HepG2 (cell line): ENCODE measurements around the gene ACAP3. TPM values are rescaled to one million over a fixed set of nuclear protein-coding genes. Genes with fewer than 3 reads are reported as not detected.

Experiments used
- FOXC1 ChIP-seq: sonication (generic); formaldehyde crosslinking; IDR thresholded peaks from 2 replicates; pipeline ENCODE4 v1.8.0; 2022; ENCODE audit warnings: mild to moderate bottlenecking, missing genetic modification reagents, borderline replicate concordance
- FOXP4 ChIP-seq: sonication (generic); formaldehyde crosslinking; IDR thresholded peaks from 2 replicates; pipeline ENCODE4 v1.4.0; 2020; ENCODE audit warnings: missing genetic modification reagents
- GABPA ChIP-seq, 2 experiments: IDR thresholded peaks; 2 replicates each; pipeline ENCODE4 v1.6.1; 2011 to 2016; ENCODE audit warnings: low read depth in 2 of 2, low read length in 1 of 2, missing biosample characterization in 1 of 2, missing genetic modification characterization in 1 of 2
- HES4 ChIP-seq: sonication (generic); formaldehyde crosslinking; IDR thresholded peaks from 2 replicates; pipeline ENCODE4 v1.9.0; 2021; ENCODE audit warnings: mild to moderate bottlenecking, missing genetic modification reagents, borderline replicate concordance
- HNRNPK ChIP-seq: fragments of 200-400 bp; formaldehyde crosslinking; IDR thresholded peaks from 2 replicates; pipeline ENCODE4 v1.6.1; 2018; ENCODE audit warnings: low read length, low read depth, moderate library complexity, mild to moderate bottlenecking; ENCODE audit not compliant: poor library complexity, severe bottlenecking
- MED1 ChIP-seq: sonication (generic); formaldehyde crosslinking; IDR thresholded peaks from 2 replicates; pipeline ENCODE4 v1.4.0; 2020; ENCODE audit warnings: missing genetic modification reagents
- MTF1 ChIP-seq: sonication (generic); formaldehyde crosslinking; IDR thresholded peaks from 2 replicates; pipeline ENCODE4 v1.5.0; 2020; ENCODE audit warnings: missing genetic modification reagents
- MZF1 ChIP-seq: sonication (generic); formaldehyde crosslinking; IDR thresholded peaks from 2 replicates; pipeline ENCODE4 v1.8.1; 2023; ENCODE audit warnings: mild to moderate bottlenecking, missing genetic modification reagents, borderline replicate concordance
- SRF ChIP-seq: IDR thresholded peaks from 2 replicates; pipeline ENCODE4 v1.6.1; 2011; ENCODE audit warnings: mild to moderate bottlenecking, low read depth, low read length, moderate library complexity
- TCF12 ChIP-seq, 2 experiments: fragments of 450-650 bp in 1 of 2; sonication (generic) in 1 of 2; formaldehyde crosslinking in 1 of 2; IDR thresholded peaks; 2 replicates each; pipeline versions ENCODE4 v1.6.1 to v1.8.0; 2017 to 2022; ENCODE audit warnings: antibody characterized with exemption in 1 of 2, mild to moderate bottlenecking in 1 of 2, missing genetic modification reagents in 1 of 2, moderate library complexity in 1 of 2
- USF2 ChIP-seq, 2 experiments: sonication (generic) in 1 of 2; formaldehyde crosslinking in 1 of 2; IDR thresholded peaks; 2 replicates each; pipeline versions ENCODE4 v1.5.1 to v1.6.1; 2011 to 2020; ENCODE audit warnings: borderline replicate concordance in 1 of 2, low read depth in 1 of 2, low read length in 1 of 2, mild to moderate bottlenecking in 1 of 2, missing genetic modification reagents in 1 of 2, moderate library complexity in 1 of 2
- ZBTB26 ChIP-seq: IDR thresholded peaks from 2 replicates; pipeline ENCODE4 v1.6.1; 2016; ENCODE audit warnings: missing compliant biosample characterization, missing genetic modification reagents, borderline replicate concordance
- ZBTB44 ChIP-seq: sonication (generic); formaldehyde crosslinking; IDR thresholded peaks from 2 replicates; pipeline ENCODE4 v1.4.0; 2020; ENCODE audit warnings: missing genetic modification reagents
- ZFP36L2 ChIP-seq: sonication (generic); formaldehyde crosslinking; IDR thresholded peaks from 2 replicates; pipeline ENCODE4 v1.4.0; 2020; ENCODE audit warnings: missing genetic modification reagents
- ZIK1 ChIP-seq: sonication (generic); formaldehyde crosslinking; IDR thresholded peaks from 2 replicates; pipeline ENCODE4 v1.5.0; 2020; ENCODE audit warnings: mild to moderate bottlenecking, low read depth, missing genetic modification reagents, borderline replicate concordance
- ZNF205 ChIP-seq: IDR thresholded peaks from 2 replicates; pipeline ENCODE4 v1.6.1; 2018; ENCODE audit warnings: missing biosample characterization, missing genetic modification reagents
- ZNF280B ChIP-seq: sonication (generic); formaldehyde crosslinking; IDR thresholded peaks from 2 replicates; pipeline ENCODE4 v1.5.0; 2020; ENCODE audit warnings: missing genetic modification reagents, mild to moderate bottlenecking, borderline replicate concordance
- ZNF619 ChIP-seq: sonication (generic); formaldehyde crosslinking; IDR thresholded peaks from 2 replicates; pipeline ENCODE4 v1.4.0; 2020; ENCODE audit warnings: mild to moderate bottlenecking, missing genetic modification reagents
- ZSCAN12 ChIP-seq: sonication (generic); formaldehyde crosslinking; IDR thresholded peaks from 2 replicates; pipeline ENCODE4 v1.9.0; 2021; ENCODE audit warnings: mild to moderate bottlenecking, missing genetic modification reagents
- polyA plus RNA-seq, 8 experiments: library from polyadenylated mRNA; depleted of rRNA in 3 of 8; stranded (reverse) in 7 of 8; unstranded in 1 of 8; fragments of >200 nt; fragmentation: Illumina TruSeq in 4 of 8; extraction: Trizol in 4 of 8; gene quantifications; 2 replicates each; pipeline versions ENCODE4 v1.2.1 to v1.2.3, GENCODE V29; 2011 to 2016; ENCODE audit warnings: low read depth in 4 of 8, missing spikeins in 1 of 8, mixed read lengths in 1 of 8; ENCODE audit not compliant: insufficient read depth in 1 of 8
- total RNA-seq, 5 experiments: library from RNA; depleted of rRNA; stranded (reverse); fragments of >200 nt; fragmentation: Illumina TruSeq; extraction: Trizol; gene quantifications; 2 replicates each; pipeline ENCODE4 v1.2.3, GENCODE V29; 2016; ENCODE audit warnings: low read depth in 1 of 5

ACAP3 gene
- total and polyA plus RNA-seq, 2 of the 13 experiments (the other 11 are each of a cell fraction or from before 2014, with no cell fraction given) = 29.4 to 50.8 TPM

GRCh38 chr1:1287288-1288110 is 20.2 kb downstream of the ACAP3 start (continued):
- TF ChIP-seq ZBTB26 (CRISPR knock-in tag) (no peak), ZSCAN12 (CRISPR knock-in tag) (no peak), TCF12 (IDR thresholded peaks at IDR 0.05) (no peak), TCF12 (CRISPR knock-in tag; IDR thresholded peaks at IDR 0.05) (no peak), ZNF619 (CRISPR knock-in tag) (no peak), FOXP4 (CRISPR knock-in tag) (no peak), MZF1 (CRISPR knock-in tag) (no peak), ZNF205 (no peak), ZIK1 (CRISPR knock-in tag) (0 out of 2 replicates have a peak, but pooled peaks have one; percentile 63), FOXC1 (CRISPR knock-in tag) (peak; percentile 50; the same call in 1 of the 2 replicates), GABPA (IDR thresholded peaks at IDR 0.05; ENCODE audit: low read depth, low read length) (no peak), GABPA (CRISPR knock-in tag; IDR thresholded peaks at IDR 0.05; ENCODE audit: low read depth) (peak; percentile 60), HES4 (CRISPR knock-in tag) (no peak), ZBTB44 (CRISPR knock-in tag) (no peak), MTF1 (no peak), MED1 (CRISPR knock-in tag) (peak; percentile 81), HNRNPK (no peak), SRF (no peak), ZFP36L2 (no peak), USF2 (IDR thresholded peaks at IDR 0.05; ENCODE audit: low read depth, low read length) (no peak), USF2 (CRISPR knock-in tag; IDR thresholded peaks at IDR 0.05; ENCODE audit: borderline replicate concordance) (no peak), ZNF280B (CRISPR knock-in tag) (peak; percentile 34; the same call in 1 of the 2 replicates)
